HepG2 (cell line): ENCODE data around the gene CDH23. TPM values are rescaled to one million over a fixed set of nuclear protein-coding genes. Genes with fewer than 3 reads are reported as not detected.

Source experiments
- ATAC-seq: fragments of 200-7000 bp; cut with Tn5 transposase; 3 replicates; pipeline ENCODE4 v1.9.1; 2020; ENCODE audit warnings: mild to moderate bottlenecking, moderate library complexity
- BruUV-seq: library from RNA; stranded (reverse); fragments of 400-500 nt; replicated peaks from 2 replicates; lab custom pipeline; 2021; lab: Mats Ljungman, UMichigan
- CTCF ChIA-PET: fragments of 300-600 bp; formaldehyde crosslinking; extraction: SDS; loops from one replicate; lab custom pipeline; 2021; ENCODE audit warnings: low total read pairs, inconsistent platforms, low intra/inter-chr PET ratio; lab: Yijun Ruan, JAX
- POLR2A ChIA-PET: fragments of 350-600 bp; sonication (Branson Sonifier 250); formaldehyde crosslinking; loops from one replicate; lab custom pipeline; 2020; ENCODE audit warnings: antibody characterized with exemption, inconsistent platforms; lab: Yijun Ruan, JAX
- DNase-seq: peaks from one replicate; pipeline ENCODE4 v3.0.0-alpha.2; 2015; ENCODE audit warnings: low spot score
- FAIRE-seq: peaks from 3 replicates; lab custom pipeline; 2011; peaks lifted over from hg19 to GRCh38; lab: Jason Lieb, UNC
- H2AFZ ChIP-seq: one replicate; pipeline ENCODE4 v1.6.1; 2011; ENCODE audit warnings: low read length, inconsistent platforms
- H3K27ac ChIP-seq: fragments of 300-600 bp; 3 replicates; pipeline ENCODE4 v1.8.0; 2011; ENCODE audit warnings: mixed run types, mild to moderate bottlenecking, mixed read lengths, low read length, inconsistent platforms; ENCODE audit not compliant: insufficient read depth; ENCODE audit errors: extremely low read length
- H3K27me3 ChIP-seq, 2 experiments: fragments of 200-600 bp in 1 of 2; 2 replicates in 1 of 2; 3 replicates in 1 of 2; pipeline versions ENCODE4 v1.6.0 to v1.8.0; 2011; ENCODE audit warnings: low read length in 2 of 2, mild to moderate bottlenecking in 2 of 2, moderate library complexity in 2 of 2, inconsistent platforms in 1 of 2; ENCODE audit not compliant: insufficient read depth in 2 of 2, control insufficient read depth in 1 of 2
- H3K36me3 ChIP-seq, 2 experiments: fragments of 200-600 bp in 1 of 2; replicated peaks in 1 of 2; 2 replicates in 1 of 2; 3 replicates in 1 of 2; pipeline versions ENCODE4 v1.5.1 to v1.8.0; 2011; ENCODE audit warnings: low read length in 2 of 2, inconsistent platforms in 1 of 2; ENCODE audit not compliant: insufficient read depth in 2 of 2, control insufficient read depth in 1 of 2
- H3K4me1 ChIP-seq: 2 replicates; pipeline ENCODE4 v1.5.1; 2012; ENCODE audit warnings: low read length, inconsistent platforms; ENCODE audit not compliant: insufficient read depth
- H3K4me2 ChIP-seq: 2 replicates; pipeline ENCODE4 v1.6.0; 2011; ENCODE audit warnings: low read depth, low read length, inconsistent platforms
- H3K4me3 ChIP-seq, 3 experiments: fragments of 200-600 bp in 1 of 3; sonication (generic), shearing (Covaris generic) in 1 of 3; replicated peaks in 1 of 3; 2 replicates each; pipeline ENCODE4 v1.5.1; 2011 to 2016; ENCODE audit warnings: low read length in 3 of 3, inconsistent platforms in 2 of 3, low read depth in 2 of 3, mild to moderate bottlenecking in 2 of 3, control low read depth in 1 of 3, mixed read lengths in 1 of 3; ENCODE audit not compliant: insufficient read depth in 1 of 3
- H3K79me2 ChIP-seq: one replicate; pipeline ENCODE4 v1.6.1; 2011; ENCODE audit warnings: low read length, inconsistent platforms; ENCODE audit not compliant: insufficient read depth
- H3K9ac ChIP-seq: 2 replicates; pipeline ENCODE4 v1.6.0; 2011; ENCODE audit warnings: mild to moderate bottlenecking, low read depth, low read length, inconsistent platforms; ENCODE audit not compliant: insufficient read depth
- H3K9me3 ChIP-seq: 2 replicates; pipeline ENCODE4 v1.5.1; 2012; ENCODE audit warnings: mild to moderate bottlenecking, low read length
- H4K20me1 ChIP-seq: 2 replicates; pipeline ENCODE4 v1.6.0; 2011; ENCODE audit warnings: inconsistent platforms, mild to moderate bottlenecking, low read length, moderate library complexity; ENCODE audit not compliant: insufficient read depth
- CBFB ChIP-seq: sonication (generic); formaldehyde crosslinking; IDR thresholded peaks from 2 replicates; pipeline ENCODE4 v1.4.0; 2020; ENCODE audit warnings: missing genetic modification reagents
- ELF4 ChIP-seq: sonication (generic); formaldehyde crosslinking; IDR thresholded peaks from 2 replicates; pipeline ENCODE4 v1.5.0; 2020; ENCODE audit warnings: missing genetic modification reagents, mild to moderate bottlenecking, moderate library complexity, borderline replicate concordance
- NCOR1 ChIP-seq: fragments of 200-600 bp; sonication (generic); IDR thresholded peaks from 2 replicates; pipeline ENCODE4 v1.7.0; 2017; ENCODE audit warnings: antibody characterized with exemption, low read length, borderline replicate concordance
- PATZ1 ChIP-seq: sonication (generic); formaldehyde crosslinking; IDR thresholded peaks from 2 replicates; pipeline ENCODE4 v1.4.0; 2020; ENCODE audit warnings: missing genetic modification reagents
- U2AF1 ChIP-seq: fragments of 200-400 bp; formaldehyde crosslinking; optimal IDR thresholded peaks from 2 replicates; pipeline ENCODE3; 2017; ENCODE audit warnings: mild to moderate bottlenecking, low read depth, low read length
- ZBTB3 ChIP-seq: sonication (generic); formaldehyde crosslinking; IDR thresholded peaks from 2 replicates; pipeline ENCODE4 v1.4.0; 2020; ENCODE audit warnings: low read depth, mild to moderate bottlenecking, moderate library complexity, missing genetic modification reagents, borderline replicate concordance
- ZBTB7B ChIP-seq: sonication (generic); formaldehyde crosslinking; IDR thresholded peaks from 2 replicates; pipeline ENCODE4 v1.4.0; 2020; ENCODE audit warnings: missing genetic modification reagents
- ZMYM4 ChIP-seq: sonication (generic); formaldehyde crosslinking; IDR thresholded peaks from 2 replicates; pipeline ENCODE4 v1.8.1; 2023; ENCODE audit warnings: mild to moderate bottlenecking, missing genetic modification reagents
- ZNF441 ChIP-seq: sonication (generic); formaldehyde crosslinking; IDR thresholded peaks from 2 replicates; pipeline ENCODE4 v1.7.0; 2021; ENCODE audit warnings: missing genetic modification reagents, borderline replicate concordance
- ZNF564 ChIP-seq: sonication (generic); formaldehyde crosslinking; IDR thresholded peaks from 2 replicates; pipeline ENCODE4 v1.8.1; 2023; ENCODE audit warnings: mild to moderate bottlenecking, missing genetic modification reagents
- ZNF569 ChIP-seq: sonication (generic); formaldehyde crosslinking; IDR thresholded peaks from 2 replicates; pipeline ENCODE4 v1.5.0; 2020; ENCODE audit warnings: mild to moderate bottlenecking, missing genetic modification reagents, moderate library complexity, borderline replicate concordance
- ZNF644 ChIP-seq: IDR thresholded peaks from 2 replicates; pipeline ENCODE4 v1.6.1; 2016; ENCODE audit warnings: low read depth
- WGBS: methylation state at CpG from one replicate; pipeline ENCODE4 v1.1.6; 2017; ENCODE audit warnings: low lambda C conversion rate; 5-methylcytosine and 5-hydroxymethylcytosine counted together
- in situ Hi-C: cut with HindIII; loops from 2 replicates; pipeline ENCODE4 v1.10.0; 2017; ENCODE audit warnings: low pct_unique_long_range_greater_than_20kb; ENCODE audit not compliant: extremely low pct_ligation_motif_present
- intact Hi-C: fragments of 100-400 bp; cut with micrococcal nuclease; formaldehyde crosslinking; loops from one replicate; pipeline ENCODE4 v1.10.0; 2022; ENCODE audit not compliant: unreplicated experiment
- polyA plus RNA-seq, 8 experiments: library from polyadenylated mRNA; depleted of rRNA in 3 of 8; stranded (reverse) in 7 of 8; unstranded in 1 of 8; fragments of >200 nt; fragmentation: Illumina TruSeq in 4 of 8; extraction: Trizol in 4 of 8; gene quantifications; 2 replicates each; pipeline versions ENCODE4 v1.2.1 to v1.2.3, GENCODE V29; 2011 to 2016; ENCODE audit warnings: low read depth in 4 of 8, missing spikeins in 1 of 8, mixed read lengths in 1 of 8; ENCODE audit not compliant: insufficient read depth in 1 of 8
- total RNA-seq, 5 experiments: library from RNA; depleted of rRNA; stranded (reverse); fragments of >200 nt; fragmentation: Illumina TruSeq; extraction: Trizol; gene quantifications; 2 replicates each; pipeline ENCODE4 v1.2.3, GENCODE V29; 2016; ENCODE audit warnings: low read depth in 1 of 5
- TF ChIP-seq, protein P1 (sequence below): sonication (generic); formaldehyde crosslinking; IDR thresholded peaks from 2 replicates; pipeline ENCODE4 v1.5.1; 2020; ENCODE audit warnings: mild to moderate bottlenecking, moderate library complexity, missing genetic modification reagents
- TF ChIP-seq, protein P2 (sequence below): sonication (generic); formaldehyde crosslinking; IDR thresholded peaks from 2 replicates; pipeline ENCODE4 v1.5.1; 2020; ENCODE audit warnings: mild to moderate bottlenecking, missing genetic modification reagents, borderline replicate concordance

CDH23 gene
- total and polyA plus RNA-seq, 2 of the 13 experiments (the other 11 are each of a cell fraction or from before 2014, with no cell fraction given): 0.13 TPM; not detected in 1

DNA sequence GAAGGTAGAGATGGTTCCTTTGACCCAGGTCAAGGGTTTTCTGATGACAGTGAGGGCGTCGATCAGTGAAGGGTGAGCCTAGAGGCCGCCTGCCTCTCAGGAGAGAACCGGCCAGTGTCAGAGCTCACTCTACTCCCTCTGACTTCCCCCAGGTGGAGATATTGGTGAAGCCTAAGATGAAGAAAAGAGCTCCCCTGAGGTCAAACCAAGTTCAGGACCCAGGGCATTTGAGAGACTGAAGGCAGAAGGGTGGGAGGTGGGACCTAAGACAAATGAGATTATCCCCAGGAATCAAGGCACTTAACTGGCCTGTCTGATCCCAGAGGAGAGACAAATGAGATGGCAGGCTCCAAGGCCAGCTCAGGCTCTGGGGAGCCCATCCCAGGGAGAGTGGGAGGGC, 104.7 kb downstream of the CDH23 start (continued):
- no peak for TF ChIP-seq PATZ1
- no peak for TF ChIP-seq U2AF1
- TF ChIP-seq, protein P1, sequence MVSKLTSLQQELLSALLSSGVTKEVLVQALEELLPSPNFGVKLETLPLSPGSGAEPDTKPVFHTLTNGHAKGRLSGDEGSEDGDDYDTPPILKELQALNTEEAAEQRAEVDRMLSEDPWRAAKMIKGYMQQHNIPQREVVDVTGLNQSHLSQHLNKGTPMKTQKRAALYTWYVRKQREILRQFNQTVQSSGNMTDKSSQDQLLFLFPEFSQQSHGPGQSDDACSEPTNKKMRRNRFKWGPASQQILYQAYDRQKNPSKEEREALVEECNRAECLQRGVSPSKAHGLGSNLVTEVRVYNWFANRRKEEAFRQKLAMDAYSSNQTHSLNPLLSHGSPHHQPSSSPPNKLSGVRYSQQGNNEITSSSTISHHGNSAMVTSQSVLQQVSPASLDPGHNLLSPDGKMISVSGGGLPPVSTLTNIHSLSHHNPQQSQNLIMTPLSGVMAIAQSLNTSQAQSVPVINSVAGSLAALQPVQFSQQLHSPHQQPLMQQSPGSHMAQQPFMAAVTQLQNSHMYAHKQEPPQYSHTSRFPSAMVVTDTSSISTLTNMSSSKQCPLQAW (CRISPR knock-in tag): no peak
- no peak for TF ChIP-seq NCOR1
- TF ChIP-seq ZNF644: no peak
- TF ChIP-seq CBFB (CRISPR knock-in tag): no peak
- TF ChIP-seq, protein P2, sequence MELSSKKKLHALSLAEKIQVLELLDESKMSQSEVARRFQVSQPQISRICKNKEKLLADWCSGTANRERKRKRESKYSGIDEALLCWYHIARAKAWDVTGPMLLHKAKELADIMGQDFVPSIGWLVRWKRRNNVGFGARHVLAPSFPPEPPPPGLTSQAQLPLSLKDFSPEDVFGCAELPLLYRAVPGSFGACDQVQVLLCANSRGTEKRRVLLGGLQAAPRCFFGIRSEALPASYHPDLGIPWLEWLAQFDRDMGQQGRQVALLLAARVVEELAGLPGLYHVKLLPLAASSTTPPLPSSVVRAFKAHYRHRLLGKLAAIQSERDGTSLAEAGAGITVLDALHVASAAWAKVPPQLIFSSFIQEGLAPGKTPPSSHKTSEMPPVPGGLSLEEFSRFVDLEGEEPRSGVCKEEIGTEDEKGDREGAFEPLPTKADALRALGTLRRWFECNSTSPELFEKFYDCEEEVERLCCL (CRISPR knock-in tag): no peak
- no peak for TF ChIP-seq ELF4

DNA sequence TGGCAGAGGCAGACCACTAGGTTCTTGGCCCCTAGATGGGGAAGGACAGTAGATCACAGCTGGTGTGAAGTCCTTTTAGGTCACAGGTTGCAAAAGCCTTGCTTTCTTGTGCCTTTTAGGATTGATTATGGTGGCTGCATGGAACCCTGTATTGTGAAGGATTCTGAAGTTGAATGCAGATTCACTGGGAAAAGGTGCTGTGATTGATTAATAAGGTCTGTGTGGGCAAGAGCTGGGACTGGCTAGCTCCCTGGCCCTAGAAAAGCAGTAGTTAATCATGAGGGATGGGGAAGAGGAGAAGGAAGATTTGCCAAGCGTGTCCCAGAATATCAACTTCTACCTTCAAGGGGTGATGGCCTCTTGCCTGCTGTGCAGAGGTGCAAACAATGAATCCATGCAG, 105.5 kb downstream of the CDH23 start:
- H3K4me3 ChIP-seq: no peak overlapping the region
- ChIA-PET POLR2A (no interaction called here), CTCF (no interaction called here)
- intact Hi-C loops: no loop called here
- BruUV-seq: no TSS peak
- no peaks in the 10 kb centered on the region for H3K36me3 ChIP-seq
- no peaks in the 10 kb centered on the region for H3K79me2 ChIP-seq
- no peak overlapping the region for H2AFZ ChIP-seq
- H3K9ac ChIP-seq: no peak overlapping the region
- WGBS: 0% methylated on average over 1 of the region's 1 CpG
- no peaks in the 10 kb centered on the region for H3K4me1 ChIP-seq
- in situ Hi-C loops: no loop called here
- no peak overlapping the region for H3K4me2 ChIP-seq
- ATAC-seq (no peak), DNase-seq (no peak), FAIRE-seq (no peak)
- TF ChIP-seq ZMYM4 (CRISPR knock-in tag) (no peak), ZBTB3 (CRISPR knock-in tag) (no peak), ZNF441 (CRISPR knock-in tag) (no peak), ZNF564 (CRISPR knock-in tag) (no peak), ZNF569 (CRISPR knock-in tag) (no peak), ZBTB7B (CRISPR knock-in tag) (no peak)
- H4K20me1 ChIP-seq: no peaks in the 10 kb centered on the region
- peaks cover 1 to 44% of the 10 kb centered on the region in 2 experiments; a peak in 4 of 5 replicates for H3K27me3 ChIP-seq
- H3K9me3 ChIP-seq: no peaks in the 10 kb centered on the region
- no peak overlapping the region for H3K27ac ChIP-seq
